ENCODE data around the gene B4GALNT3.

Gene B4GALNT3

DNA sequence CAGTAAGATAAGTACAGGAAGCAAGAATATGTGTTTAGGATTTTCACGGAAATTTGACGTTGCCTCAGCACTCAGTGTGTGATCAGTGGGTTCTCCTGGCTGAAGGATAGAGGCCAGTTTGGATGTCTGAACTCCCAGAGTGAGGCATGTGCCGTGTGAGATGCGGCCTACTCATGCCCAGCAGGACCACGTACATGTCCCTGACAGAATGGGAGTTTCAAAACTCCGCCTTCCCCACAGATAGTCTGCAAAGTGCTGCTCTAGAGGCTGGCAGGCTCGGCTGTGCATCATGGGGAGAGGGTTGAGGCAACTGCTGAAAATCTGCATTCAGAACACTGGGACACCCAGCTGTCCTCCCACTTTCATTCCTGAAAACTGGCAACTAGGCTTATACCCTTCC lies 145.2 kb downstream of the B4GALNT3 start:
- H3K9me3 ChIP-seq (ENCODE audit: insufficient read depth, low read depth, low read length) = no peaks in the 10 kb centered on the region
- H3K4me1 ChIP-seq (ENCODE audit: insufficient read depth, low read length) = no peaks in the 10 kb centered on the region
- no peaks in the 10 kb centered on the region for H3K27me3 ChIP-seq (ENCODE audit: insufficient read depth, low read length)
- no peak overlapping the region for H3K4me3 ChIP-seq (ENCODE audit: low read length)
- no peaks in the 10 kb centered on the region for H3K36me3 ChIP-seq (ENCODE audit: insufficient read depth, low read length)
- 91% methylated on average over 7 of the region's 7 CpGs for WGBS
- H3K9ac ChIP-seq (ENCODE audit: low read depth, low read length) = no peak overlapping the region
- no peak overlapping the region for H3K27ac ChIP-seq (ENCODE audit: low read depth, low read length)

DNA sequence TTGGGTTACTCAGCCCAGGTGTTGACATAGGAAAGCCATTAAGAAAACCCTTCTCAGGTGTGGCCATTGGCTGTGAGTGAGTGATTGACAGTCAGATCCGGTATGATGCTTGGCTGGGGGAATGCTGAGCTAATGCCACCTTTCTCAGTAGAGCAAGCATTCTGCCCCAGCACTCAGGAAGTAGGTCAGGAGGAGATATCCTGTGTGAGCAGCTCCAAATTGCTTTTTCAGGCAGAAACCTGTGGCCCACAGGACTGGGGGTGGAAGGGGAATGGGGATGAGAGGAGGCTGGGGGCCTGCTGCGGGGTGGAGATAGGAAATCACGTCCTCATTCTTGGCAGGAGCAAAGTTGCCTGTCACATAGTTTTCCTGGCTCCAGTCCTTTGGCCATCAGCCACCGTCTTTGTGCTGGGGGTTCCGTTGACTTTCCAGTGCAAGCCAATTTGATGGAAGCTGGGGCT lies 147.8 kb downstream of the B4GALNT3 start:
- Histone ChIP-seq H3K36me3 (ENCODE audit: insufficient read depth, low read length) (no peaks in the 10 kb centered on the region), H3K9ac (ENCODE audit: low read depth, low read length) (no peak overlapping the region), H3K27me3 (ENCODE audit: insufficient read depth, low read length) (no peaks in the 10 kb centered on the region), H3K4me1 (ENCODE audit: insufficient read depth, low read length) (no peaks in the 10 kb centered on the region), H3K27ac (ENCODE audit: low read depth, low read length) (no peak overlapping the region), H3K9me3 (ENCODE audit: insufficient read depth, low read depth, low read length) (no peaks in the 10 kb centered on the region), H3K4me3 (ENCODE audit: low read length) (no peak overlapping the region)
- WGBS = 80% methylated on average over 5 of the region's 5 CpGs

DNA sequence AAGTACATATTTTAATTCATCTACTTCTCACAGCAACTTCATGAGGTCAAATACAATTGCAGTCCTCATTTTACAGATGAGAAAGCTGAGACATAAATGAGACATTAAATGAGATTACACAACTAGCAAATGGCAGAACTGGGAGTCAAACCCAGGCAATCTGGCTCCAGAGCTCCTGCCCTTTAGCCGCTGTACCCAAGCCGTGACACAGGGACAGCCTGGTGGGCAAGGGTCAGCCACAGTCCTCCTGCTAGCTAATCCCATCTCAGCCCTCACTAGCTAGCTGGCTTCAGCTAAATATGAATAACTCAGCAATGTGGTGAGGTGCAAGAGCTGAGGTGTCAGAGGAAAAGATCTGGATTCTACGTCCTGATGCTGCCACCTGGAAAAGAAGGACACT lies 148.7 kb downstream of the B4GALNT3 start:
- no peak overlapping the region for H3K27ac ChIP-seq (ENCODE audit: low read depth, low read length)

DNA sequence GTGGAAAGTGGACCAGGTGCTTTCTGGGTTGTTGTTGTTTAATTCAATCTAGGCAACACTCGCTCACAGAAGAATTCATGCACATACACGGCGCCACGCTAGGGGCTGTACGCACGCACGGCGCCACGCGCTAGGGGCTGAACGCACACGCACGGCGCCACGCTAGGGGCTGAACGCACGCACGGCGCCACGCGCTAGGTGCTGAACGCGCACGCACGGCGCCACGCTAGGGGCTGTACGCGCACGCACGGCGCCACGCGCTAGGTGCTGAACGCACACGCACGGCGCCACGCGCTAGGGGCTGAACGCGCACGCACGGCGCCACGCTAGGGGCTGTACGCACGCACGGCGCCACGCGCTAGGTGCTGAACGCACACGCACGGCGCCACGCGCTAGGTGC lies 149.2 kb downstream of the B4GALNT3 start:
- 97% methylated on average over 58 of the region's 58 CpGs for WGBS
- no peak overlapping the region for H3K9ac ChIP-seq (ENCODE audit: low read depth, low read length)
- H3K4me1 ChIP-seq (ENCODE audit: insufficient read depth, low read length) = no peaks in the 10 kb centered on the region
- no peak overlapping the region for H3K4me3 ChIP-seq (ENCODE audit: low read length)
- H3K9me3 ChIP-seq (ENCODE audit: insufficient read depth, low read depth, low read length) = no peaks in the 10 kb centered on the region
- H3K36me3 ChIP-seq (ENCODE audit: insufficient read depth, low read length) = no peaks in the 10 kb centered on the region
- H3K27ac ChIP-seq (ENCODE audit: low read depth, low read length) = no peak overlapping the region
- no peaks in the 10 kb centered on the region for H3K27me3 ChIP-seq (ENCODE audit: insufficient read depth, low read length)

More for the DNA sequence above, 148.7 kb downstream of the B4GALNT3 start:
- no peaks in the 10 kb centered on the region for H3K9me3 ChIP-seq (ENCODE audit: insufficient read depth, low read depth, low read length)
- no peaks in the 10 kb centered on the region for H3K36me3 ChIP-seq (ENCODE audit: insufficient read depth, low read length)
- H3K9ac ChIP-seq (ENCODE audit: low read depth, low read length) = no peak overlapping the region
- no peaks in the 10 kb centered on the region for H3K4me1 ChIP-seq (ENCODE audit: insufficient read depth, low read length)
- H3K27me3 ChIP-seq (ENCODE audit: insufficient read depth, low read length) = no peaks in the 10 kb centered on the region
- WGBS = 95% methylated on average over 3 of the region's 3 CpGs
- no peak overlapping the region for H3K4me3 ChIP-seq (ENCODE audit: low read length)

DNA sequence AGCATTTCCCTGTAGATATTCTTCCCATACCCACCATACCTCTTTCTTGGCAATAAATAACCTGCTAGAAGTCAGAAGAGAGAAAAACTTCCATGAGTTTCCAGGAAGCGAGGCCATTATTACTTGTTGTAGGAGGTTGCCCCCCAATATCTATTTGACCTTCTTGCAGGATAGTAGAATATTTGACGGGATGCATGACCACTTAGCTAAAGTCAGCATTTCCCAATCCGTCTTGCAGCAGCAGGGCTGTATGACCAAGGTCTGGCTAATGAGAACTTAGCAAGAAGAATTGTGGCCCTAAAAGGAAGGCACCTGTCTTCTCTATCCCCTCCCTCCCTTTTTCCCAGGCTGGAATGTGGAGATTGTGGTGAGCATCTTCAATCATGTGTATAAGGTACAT lies 152.0 kb downstream of the B4GALNT3 start:
- Histone ChIP-seq H3K27ac (ENCODE audit: low read depth, low read length) (no peak overlapping the region), H3K4me3 (ENCODE audit: low read length) (no peak overlapping the region), H3K36me3 (ENCODE audit: insufficient read depth, low read length) (no peaks in the 10 kb centered on the region), H3K4me1 (ENCODE audit: insufficient read depth, low read length) (no peaks in the 10 kb centered on the region), H3K9me3 (ENCODE audit: insufficient read depth, low read depth, low read length) (no peaks in the 10 kb centered on the region), H3K9ac (ENCODE audit: low read depth, low read length) (no peak overlapping the region), H3K27me3 (ENCODE audit: insufficient read depth, low read length) (no peaks in the 10 kb centered on the region)
- 95% methylated on average over 3 of the region's 3 CpGs for WGBS

DNA sequence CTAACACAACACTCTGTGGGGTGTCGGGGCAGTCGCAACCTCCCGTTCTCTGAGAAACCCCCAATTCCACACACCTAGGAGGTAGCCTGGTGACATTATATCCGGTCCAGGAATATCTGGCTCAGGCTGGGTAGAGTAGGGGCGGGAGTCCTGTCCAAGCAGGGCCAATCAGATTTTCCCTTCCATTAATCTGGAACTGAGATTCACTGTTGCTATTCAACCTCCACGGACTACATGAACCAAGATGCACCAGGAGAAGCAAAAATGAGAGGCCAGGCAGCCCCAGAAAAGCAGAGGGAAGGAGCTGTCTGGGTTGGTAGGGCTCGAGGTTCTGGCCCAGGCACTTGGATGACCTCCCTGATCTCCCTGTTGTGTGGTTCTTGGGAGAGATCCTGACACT lies 152.6 kb downstream of the B4GALNT3 start:
- 90% methylated on average over 7 of the region's 7 CpGs for WGBS
- Histone ChIP-seq H3K9me3 (ENCODE audit: insufficient read depth, low read depth, low read length) (no peaks in the 10 kb centered on the region), H3K4me1 (ENCODE audit: insufficient read depth, low read length) (no peaks in the 10 kb centered on the region), H3K4me3 (ENCODE audit: low read length) (no peak overlapping the region), H3K27me3 (ENCODE audit: insufficient read depth, low read length) (no peaks in the 10 kb centered on the region), H3K9ac (ENCODE audit: low read depth, low read length) (no peak overlapping the region), H3K27ac (ENCODE audit: low read depth, low read length) (no peak overlapping the region), H3K36me3 (ENCODE audit: insufficient read depth, low read length) (no peaks in the 10 kb centered on the region)

DNA sequence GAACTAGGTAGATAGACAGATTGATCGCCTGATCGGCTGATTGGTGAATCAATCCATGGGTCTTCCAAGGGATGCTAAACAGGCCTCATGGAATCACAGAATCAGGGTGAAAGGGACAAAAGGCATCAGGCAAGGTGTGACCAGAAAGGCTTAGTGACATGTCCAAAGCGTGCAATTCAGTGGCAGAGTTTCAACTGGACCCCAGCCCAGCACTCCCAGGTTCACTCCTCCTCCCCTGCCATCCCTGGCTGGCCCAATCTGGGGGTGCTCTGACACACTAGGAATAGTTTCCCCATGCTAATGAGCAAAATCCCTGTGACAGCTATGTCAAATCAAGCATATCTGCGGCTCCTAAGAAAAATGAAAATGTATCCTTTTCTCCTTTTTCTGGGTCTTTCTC lies 153.1 kb downstream of the B4GALNT3 start:
- no peaks in the 10 kb centered on the region for H3K9me3 ChIP-seq (ENCODE audit: insufficient read depth, low read depth, low read length)
- WGBS = 94% methylated on average over 4 of the region's 4 CpGs
- H3K9ac ChIP-seq (ENCODE audit: low read depth, low read length) = no peak overlapping the region
- no peaks in the 10 kb centered on the region for H3K36me3 ChIP-seq (ENCODE audit: insufficient read depth, low read length)
- no peaks in the 10 kb centered on the region for H3K27me3 ChIP-seq (ENCODE audit: insufficient read depth, low read length)
- H3K27ac ChIP-seq (ENCODE audit: low read depth, low read length) = no peak overlapping the region
- no peaks in the 10 kb centered on the region for H3K4me1 ChIP-seq (ENCODE audit: insufficient read depth, low read length)
- no peak overlapping the region for H3K4me3 ChIP-seq (ENCODE audit: low read length)

Measured in HUES64 (cell line).